Ascending aorta (tissue), 2 donors: Measurements from ENCODE around the gene METTL25. TPM values are rescaled to one million over a fixed set of nuclear protein-coding genes. Genes with fewer than 3 reads are reported as not detected.

Experiments used
- DNase-seq, 2 donors: peaks; one replicate each; pipeline ENCODE4 v3.0.0-alpha.2; 2019; ENCODE audit warnings: low spot score in 2 of 2
- H3K27ac ChIP-seq, 2 donors: fragments of 200-600 bp; sonication (generic); one replicate each; pipeline ENCODE4 v1.5.1; 2016 to 2017; ENCODE audit warnings: mild to moderate bottlenecking in 1 of 2
- H3K27me3 ChIP-seq: fragments of 200-600 bp; sonication (generic); one replicate; pipeline ENCODE4 v1.5.1; 2017
- H3K36me3 ChIP-seq, 2 donors: fragments of 200-600 bp; sonication (generic); one replicate each; pipeline ENCODE4 v1.5.1; 2016
- H3K4me1 ChIP-seq, 2 donors: fragments of 200-600 bp; sonication (generic); one replicate each; pipeline ENCODE4 v1.5.1; 2016 to 2017; ENCODE audit warnings: mild to moderate bottlenecking in 1 of 2
- H3K4me3 ChIP-seq, 2 donors: fragments of 200-600 bp; sonication (generic); one replicate each; pipeline ENCODE4 v1.5.1; 2016 to 2017; ENCODE audit warnings: mild to moderate bottlenecking in 1 of 2
- H3K9me3 ChIP-seq, 2 donors: fragments of 200-600 bp; sonication (generic); one replicate each; pipeline ENCODE4 v1.5.1; 2016
- CTCF ChIP-seq, 3 experiments: fragments of 200-600 bp in 2 of 3; fragments of 450-650 bp in 1 of 3; sonication (generic) in 2 of 3; IDR thresholded peaks; one replicate each; pipeline ENCODE4 v1.5.1; 2016 to 2019; ENCODE audit warnings: antibody characterized with exemption in 3 of 3, mild to moderate bottlenecking in 1 of 3, moderate library complexity in 1 of 3
- intact Hi-C: fragments of 100-400 bp; cut with DNase I; formaldehyde crosslinking; loops from one replicate; pipeline ENCODE4 v1.15.1; 2023
- total RNA-seq: library from RNA; depleted of rRNA; stranded (reverse); fragments of >200 nt; gene quantifications from one replicate; pipeline ENCODE4 v1.1.0, GENCODE V29; 2016

The METTL25 gene
- total RNA-seq, 1 donor from 2014 or later, result 2.2 TPM

GRCh38 chr12:82375201-82375600, 16.9 kb downstream of the METTL25 start:
- TF ChIP-seq CTCF (IDR thresholded peaks at IDR 0.05), result no peak
- H3K9me3 ChIP-seq, result peaks cover 0 to 3% of the 10 kb centered on the region in 2 donors
- H3K36me3 ChIP-seq, result peaks cover 12 to 23% of the 10 kb centered on the region in 2 donors
- H3K27me3 ChIP-seq, result no peaks in the 10 kb centered on the region
- H3K27ac ChIP-seq, result no peak overlapping the region
- DNase-seq, result no peak
- intact Hi-C loops, result no loop called here
- H3K4me3 ChIP-seq, result no peak overlapping the region
- H3K4me1 ChIP-seq, result no peaks in the 10 kb centered on the region

- no peaks in the 10 kb centered on the region for H3K4me1 ChIP-seq
- TF ChIP-seq CTCF (IDR thresholded peaks at IDR 0.05), result no peak
These were observed 20.7 kb downstream of the METTL25 start for GRCh38 chr12:82378997-82379396.

GRCh38 chr12:82383930-82384552, 25.7 kb downstream of the METTL25 start:
- intact Hi-C loops, result no loop called here
- H3K27me3 ChIP-seq, result no peaks in the 10 kb centered on the region
- peak in 1 of 3 experiments; percentile 32 for TF ChIP-seq CTCF (IDR thresholded peaks at IDR 0.05)
- H3K4me1 ChIP-seq, result no peaks in the 10 kb centered on the region
- H3K9me3 ChIP-seq, result no peaks in the 10 kb centered on the region
- no peak for DNase-seq
- H3K27ac ChIP-seq, result no peak overlapping the region
- no peak overlapping the region for H3K4me3 ChIP-seq
- no peaks in the 10 kb centered on the region for H3K36me3 ChIP-seq

More at GRCh38 chr12:82378997-82379396, 20.7 kb downstream of the METTL25 start:
- no peaks in the 10 kb centered on the region for H3K27me3 ChIP-seq
- intact Hi-C loops, result no loop called here
- H3K27ac ChIP-seq, result no peak overlapping the region
- peaks cover 3 to 5% of the 10 kb centered on the region in 2 donors for H3K36me3 ChIP-seq
- no peak overlapping the region for H3K4me3 ChIP-seq
- no peak for DNase-seq
- H3K9me3 ChIP-seq, result no peaks in the 10 kb centered on the region

- no peak for DNase-seq
- H3K27ac ChIP-seq, result no peak overlapping the region
- no peak for TF ChIP-seq CTCF (IDR thresholded peaks at IDR 0.05)
- H3K36me3 ChIP-seq, result peaks cover 0 to 25% of the 10 kb centered on the region in 2 donors
- peaks cover 0 to 8% of the 10 kb centered on the region in 2 donors for H3K9me3 ChIP-seq
- no peaks in the 10 kb centered on the region for H3K4me1 ChIP-seq
- intact Hi-C loops, result no loop called here
- no peaks in the 10 kb centered on the region for H3K27me3 ChIP-seq
- no peak overlapping the region for H3K4me3 ChIP-seq
These were observed 40.5 kb downstream of the METTL25 start for GRCh38 chr12:82398879-82399278.

- Histone ChIP-seq H3K9me3 (peaks cover 0 to 8% of the 10 kb centered on the region in 2 donors), H3K27ac (no peak overlapping the region), H3K27me3 (no peaks in the 10 kb centered on the region), H3K4me1 (no peaks in the 10 kb centered on the region), H3K36me3 (peaks cover 0 to 9% of the 10 kb centered on the region in 2 donors), H3K4me3 (no peak overlapping the region)
- no peak for DNase-seq
- intact Hi-C loops, result no loop called here
- no peak for TF ChIP-seq CTCF (IDR thresholded peaks at IDR 0.05)
These were observed 42.5 kb downstream of the METTL25 start for GRCh38 chr12:82400819-82401218.
